Measurements from ENCODE around the gene GTF2A1. TPM values are rescaled to one million over a fixed set of nuclear protein-coding genes. Genes with fewer than 3 reads are reported as not detected.
A peak's percentile ranks its signal among the peaks of the same experiment; 100 is the strongest.

The GTF2A1 gene
- total RNA-seq, 4 donors from 2014 or later: 10.5 to 48.0 (median 22.5) TPM

DNA sequence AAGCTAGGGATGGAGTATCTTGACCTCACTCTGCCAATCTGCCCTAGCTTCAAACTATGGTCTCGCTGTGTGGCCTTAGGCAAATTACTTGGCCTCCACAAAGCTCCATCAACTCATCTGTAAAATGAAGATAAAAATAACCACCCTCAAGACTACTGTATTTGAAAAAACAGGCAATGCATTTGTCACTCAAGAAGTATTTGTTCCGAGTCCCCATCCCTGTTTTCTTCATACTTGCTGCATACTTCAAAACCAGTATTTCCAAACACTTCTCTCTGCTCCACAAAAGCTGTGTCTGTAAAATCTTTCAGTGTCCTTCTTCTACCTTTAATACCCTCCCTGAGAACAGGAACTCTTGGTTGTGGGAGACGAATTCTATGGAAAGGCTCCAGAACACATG, 47.9 kb downstream of the GTF2A1 start:
- 73 to 76% methylated on average over 3 of the region's 3 CpGs for WGBS, 2 donors (ENCODE audit: low coverage in 1 of 2)

GRCh38 chr14:81172353-81172752, 48.4 kb downstream of the GTF2A1 start:
- TF ChIP-seq CTCF (IDR thresholded peaks at IDR 0.05): no peak
- TF ChIP-seq POLR2AphosphoS5 (IDR thresholded peaks at IDR 0.05): no peak
- no peak for TF ChIP-seq POLR2A (IDR thresholded peaks at IDR 0.05)
- TF ChIP-seq EP300 (IDR thresholded peaks at IDR 0.05; ENCODE audit: low read depth): no peak
- Histone ChIP-seq H3K27ac (no peak overlapping the region), H3K4me1 (peaks cover 4 to 15% (median 9%) of the 10 kb centered on the region in 4 donors), H3K27me3 (no peaks in the 10 kb centered on the region), H3K4me3 (no peak overlapping the region), H3K36me3 (no peaks in the 10 kb centered on the region), H3K9me3 (no peaks in the 10 kb centered on the region)
- no peak for DNase-seq
- 31 to 81% methylated on average over 2 of the region's 2 CpGs for WGBS, 2 donors (ENCODE audit: low coverage in 1 of 2)
- intact Hi-C loops (cut with DNase I; ENCODE audit: low total_unique reads): loop anchor here (5.0 kb wide), 1 partner anchor 175 kb away; no protein-coding TSS in a partner anchor
- in situ Hi-C loops (cut with MboI; ENCODE audit: low pct_ligation_motif_present in 1 of 4, low pct_unique_long_range_greater_than_20kb in 1 of 4, low sequenced_read_pairs in 3 of 4): loop anchor here in 2 of 4 donors (5.0 to 10.0 kb wide), 2 partner anchors 175 to 218 kb away; partner anchors contain the start of gene TSHR (in 1 of the 2)

More for the DNA sequence above, 47.9 kb downstream of the GTF2A1 start:
- Histone ChIP-seq H3K27ac (no peak overlapping the region), H3K36me3 (no peaks in the 10 kb centered on the region), H3K4me1 (peaks cover 4 to 19% (median 11%) of the 10 kb centered on the region in 4 donors), H3K4me3 (no peak overlapping the region), H3K27me3 (no peaks in the 10 kb centered on the region), H3K9me3 (no peaks in the 10 kb centered on the region)
- in situ Hi-C loops (cut with MboI; ENCODE audit: low pct_ligation_motif_present in 1 of 4, low pct_unique_long_range_greater_than_20kb in 1 of 4, low sequenced_read_pairs in 3 of 4) (loop anchor here in 2 of 4 donors (5.0 to 10.0 kb wide), 2 partner anchors 176 to 218 kb away; partner anchors contain the start of gene TSHR (in 1 of the 2)), intact Hi-C loops (cut with DNase I; ENCODE audit: low total_unique reads) (loop anchor here (5.0 kb wide), 1 partner anchor 176 kb away; no protein-coding TSS in a partner anchor)
- DNase-seq: no peak
- TF ChIP-seq CTCF (IDR thresholded peaks at IDR 0.05) (no peak), EP300 (IDR thresholded peaks at IDR 0.05; ENCODE audit: low read depth) (no peak), POLR2AphosphoS5 (IDR thresholded peaks at IDR 0.05) (no peak), POLR2A (IDR thresholded peaks at IDR 0.05) (no peak)

DNA sequence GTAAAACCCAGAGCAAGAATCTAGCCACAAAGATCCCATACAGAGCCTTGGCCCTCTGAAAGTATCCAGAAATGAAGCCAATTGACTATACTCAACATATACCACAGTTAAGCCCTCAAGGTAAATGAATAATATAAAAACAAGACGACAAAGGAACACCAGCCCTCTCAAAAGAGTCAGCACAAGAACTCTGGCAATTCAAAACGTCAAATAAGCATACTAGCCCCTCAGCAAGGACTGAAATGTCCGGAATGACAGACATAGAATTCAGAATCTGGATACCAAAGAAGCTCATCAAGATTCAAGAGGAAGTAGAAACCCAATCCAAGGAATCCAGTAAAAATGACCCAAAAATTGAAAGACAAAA, 49.9 kb downstream of the GTF2A1 start:
- in situ Hi-C loops (cut with MboI; ENCODE audit: low pct_ligation_motif_present in 1 of 4, low pct_unique_long_range_greater_than_20kb in 1 of 4, low sequenced_read_pairs in 3 of 4): loop anchor here in 2 of 4 donors (5.0 to 10.0 kb wide), 2 partner anchors 174 to 216 kb away; partner anchors contain the start of gene TSHR (in 1 of the 2)
- no peaks in the 10 kb centered on the region for H3K36me3 ChIP-seq
- 0 to 11% methylated on average over 3 of the region's 3 CpGs for WGBS, 2 donors (ENCODE audit: low coverage in 1 of 2)
- DNase-seq: no peak
- H3K27ac ChIP-seq: peak overlapping the region; percentile 91 to 98 (median 94)
- no peaks in the 10 kb centered on the region for H3K27me3 ChIP-seq
- peaks cover 4 to 15% (median 6%) of the 10 kb centered on the region in 4 donors for H3K4me1 ChIP-seq
- no peaks in the 10 kb centered on the region for H3K9me3 ChIP-seq
- TF ChIP-seq POLR2A (IDR thresholded peaks at IDR 0.05): no peak
- no peak for TF ChIP-seq CTCF (IDR thresholded peaks at IDR 0.05)
- TF ChIP-seq POLR2AphosphoS5 (IDR thresholded peaks at IDR 0.05): no peak
- no peak for TF ChIP-seq EP300 (IDR thresholded peaks at IDR 0.05; ENCODE audit: low read depth)
- intact Hi-C loops (cut with DNase I; ENCODE audit: low total_unique reads): loop anchor here (5.0 kb wide), 1 partner anchor 174 kb away; no protein-coding TSS in a partner anchor
- peak overlapping the region in 1 of 4 donors; percentile 76 for H3K4me3 ChIP-seq

GRCh38 chr14:81170104-81170828, 50.5 kb downstream of the GTF2A1 start:
- H3K4me1 ChIP-seq: peaks cover 4 to 15% (median 6%) of the 10 kb centered on the region in 4 donors
- H3K27me3 ChIP-seq: no peaks in the 10 kb centered on the region
- H3K4me3 ChIP-seq: peak overlapping the region; percentile 41 to 76 (median 60)
- intact Hi-C loops (cut with DNase I; ENCODE audit: low total_unique reads): loop anchor here (5.0 kb wide), 1 partner anchor 173 kb away; no protein-coding TSS in a partner anchor
- peak; percentile 93 for DNase-seq
- in situ Hi-C loops (cut with MboI; ENCODE audit: low pct_ligation_motif_present in 1 of 4, low pct_unique_long_range_greater_than_20kb in 1 of 4, low sequenced_read_pairs in 3 of 4): loop anchor here in 2 of 4 donors (5.0 to 10.0 kb wide), 2 partner anchors 173 to 215 kb away; partner anchors contain the start of gene TSHR (in 1 of the 2)
- H3K9me3 ChIP-seq: no peaks in the 10 kb centered on the region
- no peaks in the 10 kb centered on the region for H3K36me3 ChIP-seq
- peak; percentile 70 for TF ChIP-seq POLR2A (IDR thresholded peaks at IDR 0.05)
- no peak for TF ChIP-seq EP300 (IDR thresholded peaks at IDR 0.05; ENCODE audit: low read depth)
- TF ChIP-seq POLR2AphosphoS5 (IDR thresholded peaks at IDR 0.05): peak; percentile 60 to 77 (median 72)
- peak; percentile 84 to 92 (median 91) for TF ChIP-seq CTCF (IDR thresholded peaks at IDR 0.05)
- H3K27ac ChIP-seq: peak overlapping the region; percentile 91 to 98 (median 94)
- WGBS, 2 donors (ENCODE audit: low coverage in 1 of 2): 0 to 1% methylated on average over 1 to 21 of the region's 28 CpGs

Measured in transverse colon (tissue), 4 donors.